Occipital lobe (tissue), 2 donors: ENCODE data around the gene AGRN. TPM values are rescaled to one million over a fixed set of nuclear protein-coding genes. Genes with fewer than 3 reads are reported as not detected.
"Not testable (repeated sequence)": the region's sequence is repeated elsewhere in the genome, so short reads cannot be mapped to it uniquely, and the experiment has no call there.

Experiments used
- DNase-seq: peaks from one replicate; lab custom pipeline; 2025; lab: John Stamatoyannopoulos, UW
- total RNA-seq: library from RNA; depleted of rRNA; stranded (reverse); fragments of >200 nt; gene quantifications from one replicate; pipeline ENCODE4 v1.2.3, GENCODE V29; 2014

Gene AGRN
- total RNA-seq = 71.9 TPM

GRCh38 chr1:1020000-1020404 is at the start of gene AGRN:
AGRN (plus strand) TSS chr1:1020120; CDS start chr1:1020173, 53 bp downstream.
- no peak for DNase-seq

- DNase-seq = no peak
These were observed 49.5 kb upstream of the AGRN start for GRCh38 chr1:970242-970972.

GRCh38 chr1:970973-971730 is 48.8 kb upstream of the AGRN start:
- no peak for DNase-seq

- DNase-seq = no peak
These were observed 48.0 kb upstream of the AGRN start for GRCh38 chr1:971751-972506.

GRCh38 chr1:972726-973458 is 47.0 kb upstream of the AGRN start:
- no peak for DNase-seq

GRCh38 chr1:973459-974292 is 46.2 kb upstream of the AGRN start:
- DNase-seq = no peak

GRCh38 chr1:974293-974640 is 45.7 kb upstream of the AGRN start:
- DNase-seq = no peak

GRCh38 chr1:974687-975328 is 45.1 kb upstream of the AGRN start:
- DNase-seq = no peak

- DNase-seq = no peak
These were observed 44.6 kb upstream of the AGRN start for GRCh38 chr1:975365-975764.

GRCh38 chr1:975896-976683 is 43.8 kb upstream of the AGRN start:
- no peak for DNase-seq

GRCh38 chr1:976791-977190 is 43.1 kb upstream of the AGRN start:
- not testable (repeated sequence) for DNase-seq

- DNase-seq = no peak
These were observed 41.7 kb upstream of the AGRN start for GRCh38 chr1:978069-978834.

- no peak for DNase-seq
These were observed 40.8 kb upstream of the AGRN start for GRCh38 chr1:978835-979743.

GRCh38 chr1:979744-980072 is 40.2 kb upstream of the AGRN start:
- DNase-seq = no peak

- no peak for DNase-seq
These were observed 39.8 kb upstream of the AGRN start for GRCh38 chr1:980137-980571.

- no peak for DNase-seq
These were observed 39.1 kb upstream of the AGRN start for GRCh38 chr1:980602-981395.

GRCh38 chr1:981491-981954 is 38.4 kb upstream of the AGRN start:
- DNase-seq = no peak
